T1000 (cell line): ENCODE measurements around the gene DNAJB11.
"Not testable (repeated sequence)": the region's sequence is repeated elsewhere in the genome, so short reads cannot be mapped to it uniquely, and the experiment has no call there.

Source experiments
- DNase-seq: peaks from one replicate; lab custom pipeline; 2025; ENCODE audit warnings: mixed read lengths; lab: John Stamatoyannopoulos, UW

The DNAJB11 gene

GRCh38 chr3:186570096-186570940 lies at the start of gene DNAJB11:
DNAJB11 (plus strand) TSS chr3:186570720; CDS start chr3:186570898, 178 bp downstream.
- peak; percentile 98 for DNase-seq

GRCh38 chr3:186520957-186521842 lies 49.3 kb upstream of the DNAJB11 start:
- no peak for DNase-seq

- no peak for DNase-seq
Observed at GRCh38 chr3:186523022-186523421, 47.5 kb upstream of the DNAJB11 start.

GRCh38 chr3:186523434-186523833 lies 47.1 kb upstream of the DNAJB11 start:
- DNase-seq: no peak

- no peak for DNase-seq
Observed at GRCh38 chr3:186524616-186525015, 45.9 kb upstream of the DNAJB11 start.

- no peak for DNase-seq
Observed at GRCh38 chr3:186525369-186526255, 44.9 kb upstream of the DNAJB11 start.

- DNase-seq: no peak
Observed at GRCh38 chr3:186526256-186526606, 44.3 kb upstream of the DNAJB11 start.

GRCh38 chr3:186529201-186529999 lies 41.1 kb upstream of the DNAJB11 start:
- DNase-seq: no peak

- DNase-seq: no peak
Observed at GRCh38 chr3:186530415-186530814, 40.1 kb upstream of the DNAJB11 start.

- DNase-seq: not testable (repeated sequence)
Observed at GRCh38 chr3:186531694-186532093, 38.8 kb upstream of the DNAJB11 start.

- DNase-seq: no peak
Observed at GRCh38 chr3:186532598-186533072, 37.9 kb upstream of the DNAJB11 start.

- no peak for DNase-seq
Observed at GRCh38 chr3:186534113-186534669, 36.3 kb upstream of the DNAJB11 start.

GRCh38 chr3:186536883-186537844 lies 33.4 kb upstream of the DNAJB11 start:
- DNase-seq: no peak

GRCh38 chr3:186538779-186539178 lies 31.7 kb upstream of the DNAJB11 start:
- DNase-seq: no peak

GRCh38 chr3:186540221-186540834 lies 30.2 kb upstream of the DNAJB11 start:
- peak; percentile 60 for DNase-seq

- DNase-seq: no peak
Observed at GRCh38 chr3:186540835-186541226, 29.7 kb upstream of the DNAJB11 start.

- DNase-seq: no peak
Observed at GRCh38 chr3:186544281-186544680, 26.2 kb upstream of the DNAJB11 start, which contains the start of gene CRYGS. CRYGS (minus strand) TSS chr3:186544380; CDS start chr3:186544326, 54 bp downstream.

GRCh38 chr3:186549497-186549896 lies 21.0 kb upstream of the DNAJB11 start:
- no peak for DNase-seq

GRCh38 chr3:186551387-186551786 lies 19.1 kb upstream of the DNAJB11 start:
- no peak for DNase-seq
